ENCODE measurements around the gene MANSC1.

DNA sequence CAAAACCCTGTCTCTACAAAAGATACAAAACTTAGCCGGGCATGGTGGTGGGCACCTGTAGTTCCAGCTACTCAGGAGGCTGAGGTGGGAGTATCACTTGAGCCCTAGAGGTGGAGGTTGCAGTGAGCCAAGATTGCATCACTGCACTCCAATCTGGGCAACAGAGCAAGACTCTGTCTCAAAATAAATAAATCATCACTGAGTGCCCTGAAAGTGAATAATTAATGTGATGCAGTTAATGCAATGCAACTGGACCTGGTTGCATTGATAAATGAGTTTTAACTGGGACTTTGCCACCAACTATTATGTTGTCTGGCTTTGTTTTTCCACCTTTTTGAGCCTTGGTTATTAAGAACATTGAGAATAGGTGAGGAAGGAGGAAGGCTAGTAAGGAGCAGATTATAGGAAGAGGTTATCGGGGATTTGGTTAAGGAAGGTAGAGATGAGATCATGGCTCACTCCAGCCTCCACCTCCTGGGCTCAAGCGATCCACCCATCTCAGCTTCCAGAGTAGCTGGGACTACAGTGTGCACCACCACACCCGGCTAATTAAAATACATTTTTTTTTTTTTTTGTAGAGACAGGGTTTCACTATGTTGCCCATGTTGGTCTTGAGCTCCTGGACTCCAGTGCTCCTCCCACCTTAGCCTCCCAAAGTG, 14.9 kb upstream of the MANSC1 start:
- TF ChIP-seq EP300 (IDR thresholded peaks at IDR 0.05; ENCODE audit: borderline replicate concordance in 1 of 2, control insufficient read depth in 1 of 2, low read depth in 2 of 2, low read length in 2 of 2) (no peak), TBL1XR1 (IDR thresholded peaks at IDR 0.05; ENCODE audit: low read depth, low read length) (no peak), PAX5 (IDR thresholded peaks at IDR 0.05; ENCODE audit: borderline replicate concordance, low read depth, low read length) (no peak), RFX5 (IDR thresholded peaks at IDR 0.05; ENCODE audit: low read depth, low read length) (no peak), CREM (IDR thresholded peaks at IDR 0.05; ENCODE audit: low read depth) (no peak)

Measured in GM12878 (cell line).